IPS-18a (cell line): ENCODE data around the gene ADGRL4.
"Not testable (repeated sequence)": the region's sequence is repeated elsewhere in the genome, so short reads cannot be mapped to it uniquely, and the experiment has no call there.

Experiments
- H3K27ac ChIP-seq: one replicate; pipeline ENCODE4 v1.5.1; 2013; ENCODE audit warnings: low read length
- H3K27me3 ChIP-seq: one replicate; pipeline ENCODE4 v1.6.1; 2013; ENCODE audit warnings: mild to moderate bottlenecking, low read length; ENCODE audit not compliant: control insufficient read depth, insufficient read depth
- H3K36me3 ChIP-seq: one replicate; pipeline ENCODE4 v1.6.1; 2013; ENCODE audit warnings: low read depth, low read length; ENCODE audit not compliant: control insufficient read depth
- H3K4me1 ChIP-seq: one replicate; pipeline ENCODE4 v1.6.1; 2013; ENCODE audit warnings: low read depth, low read length; ENCODE audit not compliant: control insufficient read depth
- H3K4me3 ChIP-seq: one replicate; pipeline ENCODE4 v1.5.1; 2013; ENCODE audit warnings: low read length
- H3K9ac ChIP-seq: one replicate; pipeline ENCODE4 v1.6.1; 2013; ENCODE audit warnings: mild to moderate bottlenecking, low read length, moderate library complexity
- H3K9me3 ChIP-seq: one replicate; pipeline ENCODE4 v1.6.1; 2013; ENCODE audit warnings: low read depth, low read length; ENCODE audit not compliant: control insufficient read depth

ADGRL4 gene

GRCh38 chr1:78916986-78917385 is 89.5 kb downstream of the ADGRL4 start:
- no peaks in the 10 kb centered on the region for H3K9me3 ChIP-seq
- no peaks in the 10 kb centered on the region for H3K36me3 ChIP-seq
- no peak overlapping the region for H3K4me3 ChIP-seq
- no peaks in the 10 kb centered on the region for H3K27me3 ChIP-seq
- no peaks in the 10 kb centered on the region for H3K4me1 ChIP-seq
- no peak overlapping the region for H3K27ac ChIP-seq
- H3K9ac ChIP-seq, result no peak overlapping the region

DNA sequence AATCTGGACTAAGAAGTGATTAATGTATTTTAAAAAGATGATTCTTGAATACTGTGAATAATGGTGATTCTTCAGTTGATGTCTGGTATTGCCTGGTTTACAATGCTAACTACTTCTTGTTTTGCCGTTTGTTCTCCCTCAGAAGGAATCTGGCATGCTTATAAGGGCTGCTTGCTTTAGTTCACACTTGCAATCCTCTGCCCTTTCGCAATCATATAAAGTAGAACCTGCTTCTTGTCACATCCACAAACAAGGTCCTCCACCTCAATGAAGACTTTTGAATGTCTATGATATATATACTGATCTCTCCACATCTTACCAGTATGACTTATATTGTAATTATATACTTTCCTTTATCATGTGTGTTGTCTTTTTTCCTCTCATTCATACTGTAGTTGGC is 92.6 kb downstream of the ADGRL4 start:
- H3K36me3 ChIP-seq, result no peaks in the 10 kb centered on the region

DNA sequence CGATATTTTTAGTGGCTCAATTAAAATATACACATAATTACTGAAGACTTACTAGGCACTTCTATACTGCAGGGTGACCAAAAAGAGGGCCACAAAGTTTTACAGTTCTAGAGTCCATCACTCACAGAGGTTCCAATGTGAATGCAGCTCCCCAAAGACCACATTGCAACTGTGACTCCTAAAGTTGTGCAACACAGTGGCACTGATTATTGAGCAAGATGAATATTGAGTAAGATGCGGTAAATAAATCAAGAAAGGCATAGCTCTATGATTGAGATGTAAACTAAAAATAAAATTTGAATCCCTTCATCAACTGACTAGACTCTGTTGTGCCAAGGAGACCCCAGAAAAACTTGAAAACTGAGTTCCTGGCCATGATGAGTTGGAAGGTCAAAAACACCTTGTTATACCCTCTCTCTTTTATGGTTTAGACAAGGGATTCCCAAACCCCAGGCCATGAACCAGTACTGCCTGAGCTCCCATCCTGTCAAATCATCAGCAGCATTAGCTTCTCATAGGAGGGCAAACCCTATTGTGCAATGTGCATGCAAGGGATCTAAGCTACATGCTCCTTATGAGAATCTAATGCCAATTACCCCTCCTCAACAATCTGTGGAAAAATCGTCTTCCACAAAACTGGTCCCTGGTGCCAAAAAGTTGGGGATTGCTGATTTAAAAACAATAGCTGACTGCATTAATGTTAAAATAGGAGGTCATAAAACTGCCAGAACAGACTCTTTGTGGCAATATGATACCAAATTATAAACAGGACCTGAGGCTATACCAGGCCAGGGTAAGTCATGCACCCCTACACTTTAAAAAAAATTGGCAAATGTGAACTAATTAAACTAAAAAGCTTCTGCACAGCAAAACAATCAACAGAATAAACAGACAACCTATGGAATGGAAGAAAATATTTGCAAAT is 94.3 kb downstream of the ADGRL4 start:
- no peaks in the 10 kb centered on the region for H3K9me3 ChIP-seq
- no peaks in the 10 kb centered on the region for H3K27me3 ChIP-seq
- H3K36me3 ChIP-seq, result no peaks in the 10 kb centered on the region
- no peak overlapping the region for H3K9ac ChIP-seq
- H3K4me3 ChIP-seq, result no peak overlapping the region
- no peak overlapping the region for H3K27ac ChIP-seq
- H3K4me1 ChIP-seq, result no peaks in the 10 kb centered on the region

More for the DNA sequence above, 92.6 kb downstream of the ADGRL4 start:
- H3K27me3 ChIP-seq, result no peaks in the 10 kb centered on the region
- no peaks in the 10 kb centered on the region for H3K9me3 ChIP-seq
- H3K4me3 ChIP-seq, result no peak overlapping the region
- H3K27ac ChIP-seq, result no peak overlapping the region
- no peaks in the 10 kb centered on the region for H3K4me1 ChIP-seq
- H3K9ac ChIP-seq, result no peak overlapping the region

- no peaks in the 10 kb centered on the region for H3K27me3 ChIP-seq
- no peak overlapping the region for H3K27ac ChIP-seq
- H3K9me3 ChIP-seq, result no peaks in the 10 kb centered on the region
- H3K9ac ChIP-seq, result no peak overlapping the region
- no peaks in the 10 kb centered on the region for H3K4me1 ChIP-seq
- H3K4me3 ChIP-seq, result no peak overlapping the region
- no peaks in the 10 kb centered on the region for H3K36me3 ChIP-seq
Observed at GRCh38 chr1:78902641-78903040, 103.9 kb downstream of the ADGRL4 start.

GRCh38 chr1:78894811-78895210 is 111.7 kb downstream of the ADGRL4 start:
- Histone ChIP-seq H3K4me1 (no peaks in the 10 kb centered on the region), H3K9me3 (no peaks in the 10 kb centered on the region), H3K27ac (no peak overlapping the region), H3K36me3 (no peaks in the 10 kb centered on the region), H3K4me3 (no peak overlapping the region), H3K27me3 (no peaks in the 10 kb centered on the region), H3K9ac (no peak overlapping the region)

- Histone ChIP-seq H3K9ac (no peak overlapping the region), H3K4me1 (no peaks in the 10 kb centered on the region), H3K27me3 (no peaks in the 10 kb centered on the region), H3K9me3 (no peaks in the 10 kb centered on the region), H3K27ac (no peak overlapping the region), H3K4me3 (no peak overlapping the region), H3K36me3 (no peaks in the 10 kb centered on the region)
Observed at GRCh38 chr1:78892260-78892840, 114.2 kb downstream of the ADGRL4 start.

GRCh38 chr1:78887458-78887857 is 119.1 kb downstream of the ADGRL4 start:
- no peak overlapping the region for H3K9ac ChIP-seq
- H3K27me3 ChIP-seq, result no peaks in the 10 kb centered on the region
- no peak overlapping the region for H3K4me3 ChIP-seq
- no peaks in the 10 kb centered on the region for H3K36me3 ChIP-seq
- peaks cover 9% of the 10 kb centered on the region for H3K4me1 ChIP-seq
- no peaks in the 10 kb centered on the region for H3K9me3 ChIP-seq
- no peak overlapping the region for H3K27ac ChIP-seq

DNA sequence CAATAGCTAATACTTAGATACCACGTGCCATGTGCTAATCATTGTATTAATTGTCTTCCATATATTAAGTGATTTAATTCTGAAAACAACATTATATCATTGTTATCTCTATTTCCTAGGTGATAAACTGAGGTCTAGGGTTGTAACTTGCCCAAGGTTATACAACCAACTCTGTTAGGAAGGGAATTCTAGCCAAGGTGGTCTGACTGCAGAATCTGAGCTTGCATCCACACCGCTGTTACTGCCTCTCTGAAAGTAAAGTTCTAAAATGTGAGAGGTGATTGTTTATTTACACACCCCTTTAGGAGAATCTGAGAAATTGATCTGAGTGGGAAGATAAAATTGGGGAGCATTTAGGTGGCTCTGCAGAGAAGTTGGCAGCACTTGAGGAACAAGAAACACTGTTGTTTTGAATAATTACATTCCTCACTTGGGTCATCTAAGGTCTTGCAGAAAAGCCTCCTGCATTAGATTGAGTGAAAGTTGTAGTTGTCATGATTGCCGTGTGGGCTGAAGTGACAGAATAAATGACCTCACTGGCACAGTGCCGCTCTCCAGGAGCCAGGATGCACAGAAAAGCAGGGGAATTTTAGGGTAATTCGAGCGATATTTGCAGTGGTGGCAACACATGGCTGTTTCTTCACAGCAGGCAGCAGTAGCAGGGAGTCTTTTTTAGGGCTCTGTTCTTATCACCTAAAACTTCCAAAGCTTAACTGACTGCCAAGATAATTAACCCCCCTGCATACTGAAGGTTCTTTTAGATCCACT is 121.7 kb downstream of the ADGRL4 start:
- H3K9ac ChIP-seq, result no peak overlapping the region
- no peak overlapping the region for H3K4me3 ChIP-seq
- H3K9me3 ChIP-seq, result no peaks in the 10 kb centered on the region
- H3K27me3 ChIP-seq, result no peaks in the 10 kb centered on the region
- H3K27ac ChIP-seq, result no peak overlapping the region
- peaks cover 9% of the 10 kb centered on the region for H3K4me1 ChIP-seq
- no peaks in the 10 kb centered on the region for H3K36me3 ChIP-seq

GRCh38 chr1:78880223-78880622 is 126.3 kb downstream of the ADGRL4 start:
- H3K9me3 ChIP-seq, result no peaks in the 10 kb centered on the region
- H3K27ac ChIP-seq, result no peak overlapping the region
- peaks cover 8% of the 10 kb centered on the region for H3K4me1 ChIP-seq
- no peak overlapping the region for H3K9ac ChIP-seq
- no peaks in the 10 kb centered on the region for H3K36me3 ChIP-seq
- no peaks in the 10 kb centered on the region for H3K27me3 ChIP-seq
- H3K4me3 ChIP-seq, result no peak overlapping the region

GRCh38 chr1:78875986-78876385 is 130.5 kb downstream of the ADGRL4 start:
- H3K36me3 ChIP-seq, H3K4me1 ChIP-seq, H3K27ac ChIP-seq, H3K27me3 ChIP-seq, H3K4me3 ChIP-seq, H3K9me3 ChIP-seq, H3K9ac ChIP-seq: not testable (repeated sequence)

DNA sequence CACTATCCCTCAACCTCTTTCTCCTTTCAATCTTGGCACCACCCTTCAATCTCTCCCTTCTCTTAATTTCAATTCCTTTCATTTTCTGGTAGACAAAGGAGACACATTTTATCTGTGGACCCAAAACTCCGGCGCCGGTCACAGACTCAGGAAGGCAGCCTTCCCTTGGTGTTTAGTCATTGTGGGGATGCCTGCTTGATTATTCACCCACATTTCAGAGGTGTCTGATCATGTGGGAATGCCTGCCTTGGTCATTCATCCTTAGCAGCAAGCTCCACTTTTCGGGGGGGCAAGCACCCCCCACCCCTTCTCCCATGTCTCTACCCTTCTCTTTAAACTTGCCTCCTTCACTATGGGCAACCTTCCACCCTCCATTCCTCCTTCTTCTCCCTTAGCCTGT is 133.7 kb downstream of the ADGRL4 start:
- H3K9me3 ChIP-seq, H3K9ac ChIP-seq, H3K4me1 ChIP-seq, H3K4me3 ChIP-seq, H3K27me3 ChIP-seq, H3K27ac ChIP-seq, H3K36me3 ChIP-seq: not testable (repeated sequence)
